Retinal pigment epithelial cell (primary cell): ENCODE measurements around the gene FMN1.

Experiments used
- DNase-seq: peaks from one replicate; pipeline ENCODE4 v3.0.0-alpha.2; 2010; ENCODE audit warnings: low read depth
- H3K4me3 ChIP-seq: 2 replicates; pipeline ENCODE4 v1.5.1; 2011; ENCODE audit warnings: mild to moderate bottlenecking, low read length, control low read depth, moderate library complexity
- CTCF ChIP-seq: conservative IDR thresholded peaks from 2 replicates; pipeline ENCODE4 v1.5.1; 2011; ENCODE audit warnings: low read depth, low read length, control low read depth, inconsistent platforms

Gene FMN1

DNA sequence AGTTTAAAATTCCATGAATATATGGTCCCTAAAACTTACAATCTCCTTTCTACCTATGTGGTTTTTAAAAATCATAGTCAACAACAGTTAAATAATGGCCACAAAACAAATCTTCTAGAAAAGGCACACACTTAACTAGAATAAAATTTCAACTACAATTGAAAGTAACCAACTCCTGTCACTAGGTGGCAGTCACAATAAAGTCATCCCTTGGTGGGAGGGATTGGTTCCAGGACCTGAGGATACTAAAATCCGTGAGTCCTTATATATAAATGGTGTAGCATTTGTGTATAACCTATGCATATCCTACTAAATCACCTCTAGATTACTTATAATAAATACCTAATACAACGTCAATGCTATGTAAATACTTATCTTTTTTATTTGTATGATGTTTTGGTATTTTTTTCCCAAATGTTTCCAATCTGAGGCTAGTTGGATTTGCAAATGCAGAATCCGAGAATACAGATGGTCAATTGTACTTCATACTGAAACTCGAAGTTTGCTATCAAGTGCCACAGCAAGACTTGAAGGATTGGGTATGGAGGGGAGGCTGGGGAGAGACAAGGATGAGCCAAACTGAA lies 172.6 kb downstream of the FMN1 start:
- DNase-seq, result no peak
- peak; percentile 57 for TF ChIP-seq CTCF
- no peak overlapping the region for H3K4me3 ChIP-seq

DNA sequence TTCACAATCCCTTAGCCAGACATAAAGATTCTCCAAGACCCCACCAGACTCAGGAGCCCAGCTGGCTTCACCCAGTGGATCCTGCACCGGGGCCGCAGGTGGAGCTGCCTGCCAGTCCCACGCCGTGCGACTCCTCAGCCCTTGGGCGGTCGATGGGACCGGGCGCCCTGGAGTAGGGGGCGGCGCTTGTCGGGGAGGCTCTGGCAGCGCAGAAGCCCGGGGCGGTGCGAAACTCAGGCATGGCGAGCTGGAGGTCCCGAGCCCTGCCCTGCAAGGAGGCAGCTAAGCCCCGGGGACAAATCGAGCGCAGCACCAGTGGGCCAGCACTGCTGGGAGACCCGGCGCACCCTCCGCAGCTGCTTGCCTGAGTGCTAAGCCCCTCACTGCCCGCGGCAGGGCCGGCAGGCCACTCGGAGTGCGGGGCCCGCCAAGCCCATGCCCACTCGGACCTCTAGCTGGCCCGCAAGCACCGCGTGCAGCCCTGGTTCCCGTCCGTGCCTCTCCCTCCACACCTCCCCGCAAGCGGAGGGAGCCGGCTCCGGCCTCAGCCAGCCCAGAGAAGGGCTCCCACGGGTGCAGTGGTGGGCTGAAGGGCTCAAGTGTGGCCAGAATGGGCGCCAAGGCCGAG lies 175.0 kb downstream of the FMN1 start:
- no peak for TF ChIP-seq CTCF
- DNase-seq, result no peak
- no peak overlapping the region for H3K4me3 ChIP-seq

GRCh38 chr15:33016405-33017024 lies 178.0 kb downstream of the FMN1 start:
- no peak for TF ChIP-seq CTCF
- DNase-seq, result no peak
- no peak overlapping the region for H3K4me3 ChIP-seq

DNA sequence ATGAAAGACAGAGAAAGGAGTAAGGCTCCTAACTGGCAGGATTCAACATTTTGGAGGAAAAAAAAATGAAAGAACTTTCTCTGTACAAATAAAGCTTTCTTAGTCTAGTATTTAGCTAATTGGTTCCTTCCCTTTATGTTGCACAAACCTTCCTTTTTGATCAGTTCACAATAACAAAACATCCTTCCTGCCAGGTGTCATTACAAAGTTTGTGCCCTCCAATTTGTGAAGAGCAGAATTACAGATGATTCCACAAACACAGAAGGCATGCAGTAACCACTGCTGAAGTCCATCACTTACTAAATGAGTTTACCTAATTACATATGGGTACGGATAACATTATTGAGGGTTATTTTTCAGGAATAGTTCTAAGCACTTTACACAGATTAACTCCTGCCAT lies 179.9 kb downstream of the FMN1 start:
- no peak overlapping the region for H3K4me3 ChIP-seq
- TF ChIP-seq CTCF, result no peak
- no peak for DNase-seq

DNA sequence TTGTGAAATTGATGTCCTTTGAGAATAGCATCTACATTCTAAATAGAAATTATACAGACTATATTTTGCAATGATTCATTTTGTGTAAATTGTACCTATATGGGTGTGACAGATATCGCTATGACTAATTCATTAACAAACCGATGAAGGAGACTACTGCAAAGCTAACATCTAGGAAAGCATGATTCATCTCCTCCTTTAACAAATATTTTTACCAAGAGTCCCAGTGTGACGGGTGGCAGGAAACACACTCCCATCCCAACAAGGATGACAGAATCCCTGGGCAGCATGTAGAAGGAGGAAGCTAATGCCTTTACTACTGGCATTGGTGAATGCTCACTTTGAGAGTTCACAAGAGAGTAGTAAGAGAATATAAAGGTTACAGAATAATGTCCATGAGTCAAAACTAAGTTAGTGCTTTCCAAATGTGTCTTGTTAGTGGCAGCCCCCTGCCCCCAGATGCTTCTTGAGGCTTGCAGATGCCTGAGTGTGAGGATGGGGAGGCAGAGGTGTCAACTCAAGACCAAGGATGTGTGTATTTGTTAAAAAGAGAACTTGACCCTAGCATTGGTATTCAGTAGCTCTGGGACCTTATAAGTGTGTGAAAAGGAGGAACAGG lies 180.6 kb downstream of the FMN1 start:
- no peak for TF ChIP-seq CTCF
- no peak for DNase-seq
- H3K4me3 ChIP-seq, result no peak overlapping the region

- DNase-seq, result no peak
- no peak for TF ChIP-seq CTCF
- H3K4me3 ChIP-seq, result no peak overlapping the region
Observed at GRCh38 chr15:33011976-33012375, 182.5 kb downstream of the FMN1 start.
